ENCODE measurements around the gene WWTR1.

The WWTR1 gene

GRCh38 chr3:149654188-149654601 lies 3.6 kb downstream of the WWTR1 start:
- DNase-seq: no peak

- DNase-seq: no peak
Measured at GRCh38 chr3:149653564-149653963, 4.3 kb downstream of the WWTR1 start.

- DNase-seq: no peak
Measured at GRCh38 chr3:149653136-149653535, 4.7 kb downstream of the WWTR1 start.

- DNase-seq: no peak
Measured at GRCh38 chr3:149650828-149651227, 7.0 kb downstream of the WWTR1 start.

- no peak for DNase-seq
Measured at GRCh38 chr3:149648525-149648924, 9.3 kb downstream of the WWTR1 start.

- no peak for DNase-seq
Measured at GRCh38 chr3:149647812-149648211, 10.0 kb downstream of the WWTR1 start.

- no peak for DNase-seq
Measured at GRCh38 chr3:149647285-149647684, 10.5 kb downstream of the WWTR1 start.

GRCh38 chr3:149646181-149646766 lies 11.6 kb downstream of the WWTR1 start:
- DNase-seq: no peak

GRCh38 chr3:149643963-149644362 lies 13.9 kb downstream of the WWTR1 start:
- DNase-seq: no peak

GRCh38 chr3:149643482-149643798 lies 14.4 kb downstream of the WWTR1 start:
- no peak for DNase-seq

GRCh38 chr3:149640976-149641728 lies 16.7 kb downstream of the WWTR1 start:
- no peak for DNase-seq

GRCh38 chr3:149639093-149639486 lies 18.7 kb downstream of the WWTR1 start:
- no peak for DNase-seq

GRCh38 chr3:149638228-149639092 lies 19.4 kb downstream of the WWTR1 start:
- DNase-seq: no peak

GRCh38 chr3:149635396-149635795 lies 22.4 kb downstream of the WWTR1 start:
- no peak for DNase-seq

GRCh38 chr3:149634573-149634972 lies 23.3 kb downstream of the WWTR1 start:
- no peak for DNase-seq

GRCh38 chr3:149634072-149634471 lies 23.8 kb downstream of the WWTR1 start:
- DNase-seq: no peak

- no peak for DNase-seq
Measured at GRCh38 chr3:149632225-149632624, 25.6 kb downstream of the WWTR1 start.

- DNase-seq: no peak
Measured at GRCh38 chr3:149630806-149631205, 27.0 kb downstream of the WWTR1 start.

- no peak for DNase-seq
Measured at GRCh38 chr3:149628957-149629670, 28.7 kb downstream of the WWTR1 start.

- no peak for DNase-seq
Measured at GRCh38 chr3:149626671-149627070, 31.2 kb downstream of the WWTR1 start.

GRCh38 chr3:149625795-149626194 lies 32.0 kb downstream of the WWTR1 start:
- no peak for DNase-seq

GRCh38 chr3:149623824-149624223 lies 34.0 kb downstream of the WWTR1 start:
- DNase-seq: no peak

Data from NCI-H187 (cell line).